ENCODE results near the gene CMTM1.

DNA sequence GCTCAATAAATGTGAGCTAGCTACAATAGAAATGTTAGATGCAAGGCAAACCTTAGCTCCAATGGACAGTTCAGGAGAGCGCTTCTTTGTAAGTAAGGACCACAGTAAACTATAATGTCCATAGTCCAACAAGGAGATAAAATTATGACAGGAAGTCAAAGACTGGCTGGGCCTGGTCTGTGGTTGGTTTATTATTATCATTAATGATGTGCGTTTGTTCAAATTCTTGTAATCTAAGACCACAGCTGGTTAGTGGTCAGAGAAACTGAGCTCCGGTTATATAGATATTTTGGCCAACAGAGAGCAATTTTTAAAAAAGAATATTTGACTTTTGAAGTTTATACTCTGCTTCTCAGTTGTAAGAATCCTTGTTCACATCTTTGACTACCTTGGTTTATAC lies 8.3 kb downstream of the CMTM1 start:
- no peak for TF ChIP-seq POLR2A (IDR thresholded peaks at IDR 0.05)
- no peak for TF ChIP-seq POLR2AphosphoS5 (IDR thresholded peaks at IDR 0.05)
- TF ChIP-seq EP300 (IDR thresholded peaks at IDR 0.05) = no peak
- TF ChIP-seq, protein P1, sequence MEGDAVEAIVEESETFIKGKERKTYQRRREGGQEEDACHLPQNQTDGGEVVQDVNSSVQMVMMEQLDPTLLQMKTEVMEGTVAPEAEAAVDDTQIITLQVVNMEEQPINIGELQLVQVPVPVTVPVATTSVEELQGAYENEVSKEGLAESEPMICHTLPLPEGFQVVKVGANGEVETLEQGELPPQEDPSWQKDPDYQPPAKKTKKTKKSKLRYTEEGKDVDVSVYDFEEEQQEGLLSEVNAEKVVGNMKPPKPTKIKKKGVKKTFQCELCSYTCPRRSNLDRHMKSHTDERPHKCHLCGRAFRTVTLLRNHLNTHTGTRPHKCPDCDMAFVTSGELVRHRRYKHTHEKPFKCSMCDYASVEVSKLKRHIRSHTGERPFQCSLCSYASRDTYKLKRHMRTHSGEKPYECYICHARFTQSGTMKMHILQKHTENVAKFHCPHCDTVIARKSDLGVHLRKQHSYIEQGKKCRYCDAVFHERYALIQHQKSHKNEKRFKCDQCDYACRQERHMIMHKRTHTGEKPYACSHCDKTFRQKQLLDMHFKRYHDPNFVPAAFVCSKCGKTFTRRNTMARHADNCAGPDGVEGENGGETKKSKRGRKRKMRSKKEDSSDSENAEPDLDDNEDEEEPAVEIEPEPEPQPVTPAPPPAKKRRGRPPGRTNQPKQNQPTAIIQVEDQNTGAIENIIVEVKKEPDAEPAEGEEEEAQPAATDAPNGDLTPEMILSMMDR (IDR thresholded peaks at IDR 0.05) = no peak

Data from gastroesophageal sphincter (tissue), 3 donors.